Motor neuron (in vitro differentiated cells): ENCODE results near the gene MRTFA. TPM values are rescaled to one million over a fixed set of nuclear protein-coding genes. Genes with fewer than 3 reads are reported as not detected.

ENCODE experiments used
- ATAC-seq, 8 experiments: fragments of 200-7000 bp; cut with Tn5 transposase; replicated peaks in 6 of 8; 2 replicates each; pipeline ENCODE4 v1.8.0; 2021; ENCODE audit warnings: mild to moderate bottlenecking in 8 of 8, moderate library complexity in 8 of 8
- H3K27ac ChIP-seq, 2 donors: fragments of 250-450 bp; sonication (Bioruptor Pico); 2 replicates each; pipeline ENCODE4 v1.9.0; 2021; ENCODE audit warnings: antibody characterized with exemption in 2 of 2, mild to moderate bottlenecking in 2 of 2, moderate library complexity in 1 of 2
- H3K4me1 ChIP-seq, 2 donors: fragments of 250-450 bp; sonication (Bioruptor Pico); replicated peaks in 1 of 2; 2 replicates each; pipeline ENCODE4 v1.6.1; 2021; ENCODE audit warnings: antibody characterized with exemption in 2 of 2, mild to moderate bottlenecking in 2 of 2, moderate library complexity in 1 of 2
- H3K4me3 ChIP-seq, 5 donors: fragments of 250-450 bp; sonication (Bioruptor Pico); 2 replicates each; pipeline ENCODE4 v1.9.0; 2021; ENCODE audit warnings: antibody characterized with exemption in 5 of 5, mild to moderate bottlenecking in 5 of 5, moderate library complexity in 4 of 5
- WGBS, 10 experiments: fragments of 450-650 bp; shearing (Covaris generic); methylation state at CpG; one replicate each; pipeline ENCODE4 v1.0.0; 2022; 5-methylcytosine and 5-hydroxymethylcytosine counted together
- in situ Hi-C, 9 experiments: fragments of 400-800 bp; cut with MboI; loops; one replicate each; pipeline ENCODE4 v1.15.0; 2021; ENCODE audit warnings: low sequenced_read_pairs in 9 of 9, low pct_unique_long_range_greater_than_20kb in 2 of 9; ENCODE audit not compliant: unreplicated experiment in 9 of 9
- total RNA-seq, 8 experiments: library from RNA; unstranded; fragments of 300-600 nt; gene quantifications; 2 replicates each; pipeline versions ENCODE4 v1.2.3 to v1.2.4, GENCODE V29; 2022

MRTFA gene
- total RNA-seq, 8 experiments from 2014 or later, result 13.1 to 33.2 (median 21.7) TPM

DNA sequence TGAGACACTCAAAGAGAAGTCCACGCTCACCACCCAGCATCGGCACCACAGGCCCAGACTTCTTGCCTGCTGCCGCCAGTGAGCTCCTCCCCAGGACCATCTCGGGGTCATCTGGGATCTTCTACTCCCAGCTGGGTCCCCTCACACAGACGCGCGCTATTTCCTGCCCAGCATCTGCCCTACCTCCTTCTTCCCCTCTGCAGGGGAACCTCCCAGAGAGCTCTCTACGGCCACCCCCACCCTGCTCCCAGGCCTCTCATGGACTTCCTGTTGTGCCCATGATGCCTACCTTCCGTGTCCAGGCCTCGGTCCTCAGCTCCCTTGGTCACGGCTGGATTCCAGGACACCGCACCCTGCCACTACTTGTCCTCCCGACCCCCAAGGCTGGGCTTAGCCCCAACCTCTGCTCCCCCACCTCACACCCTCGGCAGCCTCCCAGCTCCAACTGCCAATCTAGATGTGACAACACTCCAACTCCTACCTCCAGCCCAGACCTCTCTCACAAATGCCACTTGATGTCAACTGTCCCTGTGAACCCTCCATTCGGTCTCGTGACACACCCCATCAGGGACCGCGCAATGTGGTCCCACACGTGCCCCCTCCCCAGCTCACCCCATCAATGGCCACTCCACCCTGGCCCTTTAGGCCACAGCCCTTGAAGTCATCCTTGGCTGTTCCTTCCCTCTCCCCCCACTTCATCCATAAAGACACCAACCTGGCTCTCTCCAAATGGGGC is 220.8 kb downstream of the MRTFA start:
- WGBS, 10 experiments, result 33 to 100% (median 100%) methylated on average over 1 to 4 of the region's 19 CpGs; no CpG with 5 or more reads in 5 of the 10 experiments
- Histone ChIP-seq H3K4me3 (no peak overlapping the region), H3K27ac (no peak overlapping the region), H3K4me1 (peaks cover 11 to 14% of the 10 kb centered on the region in 2 donors)
- ATAC-seq, result no peak
- in situ Hi-C loops, result no loop called here

GRCh38 chr22:40414838-40415505 is 221.5 kb downstream of the MRTFA start:
- Histone ChIP-seq H3K4me3 (no peak overlapping the region), H3K4me1 (peaks cover 11 to 14% of the 10 kb centered on the region in 2 donors), H3K27ac (no peak overlapping the region)
- ATAC-seq, result peak in 1 of 8 experiments; percentile 25
- in situ Hi-C loops, result no loop called here
- WGBS, 10 experiments, result 53 to 100% (median 100%) methylated on average over 1 to 6 of the region's 10 CpGs; no CpG with 5 or more reads in 3 of the 10 experiments

GRCh38 chr22:40414311-40414710 is 222.2 kb downstream of the MRTFA start:
- Histone ChIP-seq H3K4me1 (peaks cover 11 to 14% of the 10 kb centered on the region in 2 donors), H3K27ac (no peak overlapping the region), H3K4me3 (no peak overlapping the region)
- in situ Hi-C loops, result no loop called here
- WGBS, 10 experiments, result 0 to 83% (median 20%) methylated on average over 1 to 3 of the region's 3 CpGs; no CpG with 5 or more reads in 3 of the 10 experiments
- peak in 3 of 8 experiments; percentile 54 to 70 (median 56) for ATAC-seq

GRCh38 chr22:40413873-40414272 is 222.6 kb downstream of the MRTFA start:
- Histone ChIP-seq H3K27ac (no peak overlapping the region), H3K4me1 (peaks cover 8 to 12% of the 10 kb centered on the region in 2 donors), H3K4me3 (no peak overlapping the region)
- 63 to 100% (median 83%) methylated on average over 1 to 9 of the region's 13 CpGs; no CpG with 5 or more reads in 5 of the 10 experiments for WGBS, 10 experiments
- in situ Hi-C loops, result no loop called here
- ATAC-seq, result peak in 1 of 8 experiments; percentile 13

DNA sequence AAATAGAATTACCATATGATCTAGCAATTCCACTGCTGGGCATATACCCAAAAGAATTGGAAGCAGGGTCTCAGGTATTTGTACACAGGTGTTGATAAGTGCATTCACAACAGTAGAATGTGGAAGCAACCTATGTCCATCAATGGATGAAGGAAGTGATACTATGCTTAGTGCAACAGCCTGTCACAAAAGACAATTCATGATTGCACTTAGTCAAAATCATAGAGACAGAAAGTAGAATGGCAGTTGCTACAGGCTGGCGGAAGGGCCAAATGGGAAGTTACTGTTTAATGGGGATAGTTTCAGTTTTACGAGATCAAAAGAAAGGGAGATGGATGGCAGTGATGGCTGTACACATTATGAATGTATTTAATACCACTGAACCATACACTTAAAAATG is 224.1 kb downstream of the MRTFA start:
- no peak for ATAC-seq
- Histone ChIP-seq H3K4me1 (no peaks in the 10 kb centered on the region), H3K4me3 (no peak overlapping the region), H3K27ac (no peak overlapping the region)
- in situ Hi-C loops, result no loop called here
- WGBS, 10 experiments, result 80 to 100% (median 100%) methylated on average over 1 to 2 of the region's 2 CpGs; no CpG with 5 or more reads in 4 of the 10 experiments

DNA sequence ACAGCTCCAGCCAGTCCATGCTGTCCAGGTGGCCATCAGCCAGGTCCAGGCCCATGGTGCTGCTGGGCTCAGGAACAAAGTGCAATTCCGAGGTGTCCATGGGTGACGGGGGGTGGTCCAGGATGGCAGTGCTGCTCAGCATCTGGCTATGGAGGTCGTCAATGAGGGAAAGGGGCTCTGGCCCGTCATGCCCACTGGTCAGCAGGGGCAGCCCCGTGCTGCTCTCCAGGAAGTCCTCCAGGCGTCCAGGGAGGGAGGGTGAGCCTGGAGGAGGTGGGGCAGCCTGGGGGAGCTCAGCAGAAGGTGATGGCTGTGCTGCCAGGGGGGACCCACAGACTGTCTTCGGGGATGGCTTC is 225.0 kb downstream of the MRTFA start:
- H3K4me1 ChIP-seq, result no peaks in the 10 kb centered on the region
- WGBS, 10 experiments, result 50 to 100% (median 86%) methylated on average over 2 to 4 of the region's 7 CpGs; no CpG with 5 or more reads in 6 of the 10 experiments
- no peak overlapping the region for H3K4me3 ChIP-seq
- in situ Hi-C loops, result no loop called here
- ATAC-seq, result peak in 3 of 8 experiments; percentile 3 to 10 (median 4)
- H3K27ac ChIP-seq, result no peak overlapping the region

GRCh38 chr22:40410731-40411505 is 225.6 kb downstream of the MRTFA start:
- Histone ChIP-seq H3K27ac (no peak overlapping the region), H3K4me1 (no peaks in the 10 kb centered on the region), H3K4me3 (no peak overlapping the region)
- ATAC-seq, result peak in 1 of 8 experiments; percentile 4
- in situ Hi-C loops, result no loop called here
- 50 to 100% (median 100%) methylated on average over 1 to 8 of the region's 13 CpGs; no CpG with 5 or more reads in 2 of the 10 experiments for WGBS, 10 experiments

DNA sequence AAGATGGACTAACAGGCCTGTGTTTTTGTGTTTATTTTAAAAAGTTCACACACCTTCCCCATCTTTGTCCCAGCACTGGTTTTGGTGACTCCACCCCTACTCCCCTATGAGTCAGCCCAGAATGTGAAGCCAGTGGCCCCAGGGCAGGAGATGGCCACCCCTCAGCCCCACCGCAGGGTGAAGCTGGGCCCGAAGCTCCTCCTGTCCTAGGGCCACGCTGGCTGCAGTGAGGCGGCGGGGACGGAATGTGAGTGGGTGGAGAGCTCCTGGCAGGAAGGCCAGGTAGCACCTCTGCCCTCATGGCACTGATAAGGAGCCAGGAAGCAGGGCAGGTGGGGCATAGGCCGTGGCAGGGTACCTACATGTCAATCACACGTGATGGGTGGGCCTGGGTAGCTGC is 226.2 kb downstream of the MRTFA start:
- H3K4me1 ChIP-seq, result no peaks in the 10 kb centered on the region
- H3K27ac ChIP-seq, result no peak overlapping the region
- ATAC-seq, result peak in 6 of 8 experiments; percentile 2 to 16 (median 8)
- in situ Hi-C loops, result no loop called here
- no peak overlapping the region for H3K4me3 ChIP-seq
- WGBS, 10 experiments, result 90 to 100% (median 100%) methylated on average over 1 to 2 of the region's 8 CpGs; no CpG with 5 or more reads in 6 of the 10 experiments

- in situ Hi-C loops, result no loop called here
- H3K27ac ChIP-seq, result no peak overlapping the region
- no peak overlapping the region for H3K4me3 ChIP-seq
- H3K4me1 ChIP-seq, result no peaks in the 10 kb centered on the region
- peak in 4 of 8 experiments; percentile 4 to 17 (median 10) for ATAC-seq
- 89 to 100% methylated on average over 4 to 7 of the region's 11 CpGs; no CpG with 5 or more reads in 8 of the 10 experiments for WGBS, 10 experiments
Measured at GRCh38 chr22:40409613-40410113, 226.9 kb downstream of the MRTFA start.

GRCh38 chr22:40408718-40409612 is 227.6 kb downstream of the MRTFA start:
- no peak overlapping the region for H3K4me3 ChIP-seq
- H3K27ac ChIP-seq, result no peak overlapping the region
- in situ Hi-C loops, result no loop called here
- no peaks in the 10 kb centered on the region for H3K4me1 ChIP-seq
- 83 to 100% (median 90%) methylated on average over 1 to 2 of the region's 21 CpGs; no CpG with 5 or more reads in 7 of the 10 experiments for WGBS, 10 experiments
- peak in 4 of 8 experiments; percentile 3 to 14 (median 6) for ATAC-seq

GRCh38 chr22:40407831-40408717 is 228.4 kb downstream of the MRTFA start:
- H3K4me1 ChIP-seq, result no peaks in the 10 kb centered on the region
- WGBS, 10 experiments, result 80 to 93% (median 90%) methylated on average over 1 to 4 of the region's 32 CpGs; no CpG with 5 or more reads in 7 of the 10 experiments
- no peak overlapping the region for H3K4me3 ChIP-seq
- ATAC-seq, result peak in 1 of 8 experiments; percentile 8
- in situ Hi-C loops, result no loop called here
- no peak overlapping the region for H3K27ac ChIP-seq
